NCI-H1105 (cell line): ENCODE measurements around the gene TMEM109.

Source experiments
- DNase-seq: peaks from one replicate; lab custom pipeline; 2025; lab: John Stamatoyannopoulos, UW

The TMEM109 gene, protein sequence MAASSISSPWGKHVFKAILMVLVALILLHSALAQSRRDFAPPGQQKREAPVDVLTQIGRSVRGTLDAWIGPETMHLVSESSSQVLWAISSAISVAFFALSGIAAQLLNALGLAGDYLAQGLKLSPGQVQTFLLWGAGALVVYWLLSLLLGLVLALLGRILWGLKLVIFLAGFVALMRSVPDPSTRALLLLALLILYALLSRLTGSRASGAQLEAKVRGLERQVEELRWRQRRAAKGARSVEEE

DNA sequence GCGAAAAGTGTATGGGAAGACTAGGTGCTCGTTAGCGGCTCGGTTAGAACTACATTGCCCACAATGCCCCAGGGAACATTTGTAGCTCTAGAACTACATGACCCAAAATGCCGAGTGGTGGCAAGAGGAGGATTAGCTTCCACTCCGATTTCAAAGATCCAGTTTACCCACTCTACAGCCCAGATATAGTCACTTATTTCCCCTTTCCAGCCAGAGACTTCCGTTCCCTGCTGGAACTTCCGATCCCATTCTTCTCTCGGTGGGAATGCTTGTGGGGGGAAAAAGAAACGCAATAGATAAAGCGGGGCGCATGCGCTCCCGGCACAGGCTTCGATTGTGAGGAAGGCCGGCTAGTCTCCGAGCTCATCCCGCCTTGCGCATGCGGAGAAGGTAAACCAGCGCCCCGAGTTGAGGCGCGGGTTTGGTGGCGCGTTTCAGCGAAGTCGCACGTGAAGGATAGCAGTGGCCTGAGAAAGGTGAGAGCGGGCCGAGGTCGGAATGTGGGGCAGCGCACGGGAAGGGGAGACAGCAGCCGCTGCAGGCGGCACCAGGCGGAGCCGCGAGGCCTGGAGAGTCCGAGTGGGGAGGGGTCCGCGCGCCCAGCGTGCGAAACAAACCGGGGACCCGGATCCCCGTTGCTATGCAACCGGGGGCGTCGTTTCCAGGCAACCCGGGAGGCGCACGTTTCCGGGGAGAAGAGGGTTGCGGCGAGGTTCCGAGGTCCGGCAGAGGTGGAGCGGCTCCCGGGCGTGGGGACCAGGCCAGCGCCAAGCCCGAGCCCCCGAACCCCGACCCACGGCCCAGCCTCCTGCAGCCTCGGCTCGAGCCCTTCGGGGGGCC is at the start of gene TMEM109:
TMEM109 (plus strand) TSS at position 366 of the 840 bp plus-strand sequence. CDS start 5,536 bp downstream, outside the sequence.
- peak; percentile 90 for DNase-seq

DNA sequence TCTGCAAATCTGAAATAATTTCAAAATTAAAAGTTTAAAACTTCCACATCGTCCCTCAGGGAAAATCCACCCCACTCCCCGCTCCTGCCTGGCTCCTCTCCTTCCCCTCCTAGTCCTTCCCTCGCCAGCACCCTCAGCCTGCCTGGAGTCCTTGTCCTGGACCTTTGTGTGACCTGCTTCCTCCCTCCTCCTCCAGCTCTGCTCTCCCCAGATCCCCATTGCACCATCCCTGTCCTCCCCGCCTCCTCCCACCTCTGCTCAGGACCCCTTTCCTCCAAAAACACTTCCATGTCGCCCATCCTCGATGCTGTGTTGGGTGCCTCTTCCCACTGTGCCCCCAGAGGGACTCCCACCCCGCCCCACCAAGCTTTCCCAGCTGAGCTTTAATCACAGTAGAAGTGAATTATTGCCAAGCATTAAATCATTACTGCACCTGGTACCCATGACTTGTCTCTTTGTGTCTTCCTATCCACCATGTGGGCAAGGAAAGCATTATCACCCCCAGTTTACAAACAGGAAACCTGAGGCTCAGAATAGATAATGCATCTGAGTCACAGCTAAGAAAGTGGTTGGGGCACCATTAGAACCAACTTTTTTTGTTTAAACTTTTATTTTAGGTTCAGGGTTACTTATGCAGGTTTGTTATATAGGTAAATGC is 49.0 kb upstream of the TMEM109 start:
- DNase-seq: no peak

DNA sequence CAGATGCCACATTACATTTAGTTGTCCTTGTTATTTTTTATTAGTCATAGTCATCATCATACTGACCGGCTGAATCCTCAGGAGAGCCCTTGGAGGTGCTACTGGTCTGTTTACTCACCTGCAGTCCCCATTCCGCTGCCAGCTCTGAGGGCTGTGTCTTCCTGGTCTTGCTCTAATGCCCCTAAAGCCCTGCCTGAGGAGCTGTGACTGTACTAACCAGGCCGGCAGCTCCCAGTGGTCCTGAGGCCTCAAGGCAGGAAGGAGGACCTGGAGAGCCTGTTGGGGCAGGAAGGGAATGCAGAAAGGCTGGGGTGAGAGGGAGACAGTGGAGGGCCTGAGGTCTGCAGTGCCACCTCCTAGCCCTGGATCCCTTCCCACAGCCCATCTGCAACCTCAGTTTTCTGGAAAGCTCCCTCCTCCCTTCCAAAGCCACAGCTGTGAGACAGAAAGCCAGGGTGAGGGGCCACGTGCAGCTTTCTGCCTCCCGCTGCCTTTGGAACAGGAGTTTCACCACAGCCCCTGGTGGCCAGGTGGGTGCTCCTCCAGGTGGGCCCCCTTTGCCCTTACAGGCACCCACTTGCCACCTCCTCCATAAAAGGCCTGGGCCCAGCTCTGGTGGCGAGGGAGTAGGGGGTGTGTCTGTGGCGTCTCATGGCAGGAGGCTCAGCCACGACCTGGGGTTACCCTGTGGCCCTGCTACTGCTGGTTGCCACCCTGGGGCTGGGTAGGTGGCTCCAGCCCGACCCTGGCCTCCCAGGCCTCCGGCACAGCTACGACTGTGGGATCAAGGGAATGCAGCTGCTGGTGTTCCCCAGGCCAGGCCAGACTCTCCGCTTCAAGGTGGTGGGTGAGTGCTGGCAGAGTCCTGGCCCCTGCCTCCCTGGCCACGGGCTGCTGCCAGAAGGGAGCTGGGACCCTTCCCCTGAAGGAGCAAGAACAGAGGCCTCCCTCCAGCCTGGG is 46.8 kb upstream of the TMEM109 start, which contains the start of gene ZP1:
ZP1 (plus strand) TSS at position 632 of the 960 bp plus-strand sequence; CDS start at position 652, 20 bp downstream.
- DNase-seq: peak; percentile 23

DNA sequence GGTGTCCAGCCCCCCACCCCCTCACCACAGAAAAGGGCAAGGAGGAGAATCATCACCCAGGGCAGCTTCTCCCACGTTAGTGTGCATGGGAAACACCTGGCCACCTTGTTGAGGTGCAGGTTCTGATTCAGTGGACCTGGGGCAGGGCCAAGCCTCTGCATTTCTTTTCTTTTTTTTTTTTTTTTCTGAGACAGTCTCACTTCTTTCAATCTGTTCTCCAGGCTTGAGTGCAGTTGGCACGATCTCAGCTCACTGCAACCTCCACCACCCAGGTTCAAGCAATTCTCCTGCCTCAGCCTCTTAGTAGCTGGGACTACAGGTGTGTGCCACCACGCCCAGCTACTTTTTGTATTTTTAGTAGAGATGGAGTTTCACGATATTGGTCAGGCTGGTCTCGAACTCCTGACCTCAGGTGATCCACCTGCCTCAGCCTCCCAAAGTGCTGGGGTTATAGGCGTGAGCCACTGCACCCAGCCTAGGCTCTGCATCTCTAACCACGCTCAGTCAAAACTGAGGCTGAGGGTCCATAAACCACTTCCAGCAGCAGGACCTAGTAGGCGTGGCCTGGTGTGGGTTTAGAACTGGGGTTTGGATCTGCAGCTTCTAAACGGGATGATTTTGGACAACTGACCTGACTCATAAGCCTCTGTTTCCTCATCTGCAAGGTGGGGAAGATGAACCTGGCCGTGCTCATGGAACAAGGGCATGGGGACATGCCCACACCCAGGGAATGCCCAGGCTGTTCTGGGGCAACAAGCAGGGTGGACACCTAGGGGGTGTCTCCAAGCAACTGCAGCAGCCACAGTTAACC is 45.9 kb upstream of the TMEM109 start:
- DNase-seq: no peak

DNA sequence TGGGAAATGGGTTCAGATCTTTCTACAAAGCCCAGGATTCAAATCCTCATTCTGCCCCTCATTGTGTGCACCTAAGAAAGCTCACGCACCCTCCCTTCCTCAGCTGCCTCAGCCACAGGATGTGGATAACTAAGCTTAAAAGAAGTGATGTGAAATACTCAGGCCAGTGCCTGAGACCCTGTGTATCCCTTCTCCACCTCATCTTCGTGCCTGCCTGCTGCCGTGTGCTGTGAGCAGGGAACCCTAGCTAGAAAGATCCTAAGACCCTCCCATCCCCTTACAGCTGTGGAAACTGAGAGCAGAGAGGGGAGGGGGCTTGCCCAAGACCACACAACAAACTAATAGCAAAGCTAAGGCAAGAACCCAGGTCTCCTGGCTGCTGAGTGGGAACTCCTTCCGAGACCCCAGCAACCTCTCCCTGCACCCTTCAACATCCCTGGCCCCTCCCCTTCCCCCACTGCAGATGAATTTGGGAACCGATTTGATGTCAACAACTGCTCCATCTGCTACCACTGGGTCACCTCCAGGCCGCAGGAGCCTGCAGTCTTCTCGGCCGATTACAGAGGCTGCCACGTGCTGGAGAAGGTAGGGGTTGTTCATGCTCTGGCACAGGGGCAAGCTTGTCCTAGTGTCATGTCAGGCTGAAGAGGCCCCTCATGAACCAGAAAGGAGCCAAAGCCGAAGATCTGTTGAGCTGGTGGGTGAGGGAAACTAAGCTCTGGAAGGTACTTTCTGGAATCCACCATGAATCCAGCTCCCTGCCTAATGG is 45.1 kb upstream of the TMEM109 start:
- DNase-seq: no peak

DNA sequence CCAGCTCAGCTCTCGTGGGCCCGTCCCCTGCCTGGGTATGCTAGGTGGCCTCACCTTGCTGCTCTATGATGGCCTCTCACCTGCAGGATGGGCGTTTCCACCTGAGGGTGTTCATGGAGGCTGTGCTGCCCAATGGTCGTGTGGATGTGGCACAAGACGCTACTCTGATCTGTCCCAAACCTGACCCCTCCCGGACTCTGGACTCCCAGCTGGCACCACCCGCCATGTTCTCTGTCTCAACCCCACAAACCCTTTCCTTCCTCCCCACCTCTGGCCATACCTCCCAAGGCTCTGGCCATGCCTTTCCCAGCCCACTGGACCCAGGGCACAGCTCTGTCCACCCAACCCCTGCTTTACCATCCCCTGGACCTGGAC is 44.5 kb upstream of the TMEM109 start:
- no peak for DNase-seq

DNA sequence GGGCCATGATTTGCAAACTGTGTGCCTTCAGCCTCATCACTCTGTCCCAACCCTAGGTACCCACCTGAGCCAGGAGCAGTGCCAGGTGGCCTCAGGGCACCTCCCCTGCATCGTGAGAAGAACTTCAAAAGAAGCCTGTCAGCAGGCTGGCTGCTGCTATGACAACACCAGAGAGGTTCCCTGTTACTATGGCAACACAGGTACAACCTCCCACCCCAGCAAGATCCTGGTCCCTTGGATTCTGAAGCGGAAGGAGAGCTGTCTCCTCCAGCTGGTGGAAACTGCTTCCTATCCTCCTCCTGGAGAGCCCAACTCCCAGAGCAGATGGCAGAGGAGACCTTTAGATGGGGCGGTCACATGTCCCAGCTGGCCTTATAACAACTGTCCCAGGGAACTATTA is 43.7 kb upstream of the TMEM109 start:
- DNase-seq: peak; percentile 56

DNA sequence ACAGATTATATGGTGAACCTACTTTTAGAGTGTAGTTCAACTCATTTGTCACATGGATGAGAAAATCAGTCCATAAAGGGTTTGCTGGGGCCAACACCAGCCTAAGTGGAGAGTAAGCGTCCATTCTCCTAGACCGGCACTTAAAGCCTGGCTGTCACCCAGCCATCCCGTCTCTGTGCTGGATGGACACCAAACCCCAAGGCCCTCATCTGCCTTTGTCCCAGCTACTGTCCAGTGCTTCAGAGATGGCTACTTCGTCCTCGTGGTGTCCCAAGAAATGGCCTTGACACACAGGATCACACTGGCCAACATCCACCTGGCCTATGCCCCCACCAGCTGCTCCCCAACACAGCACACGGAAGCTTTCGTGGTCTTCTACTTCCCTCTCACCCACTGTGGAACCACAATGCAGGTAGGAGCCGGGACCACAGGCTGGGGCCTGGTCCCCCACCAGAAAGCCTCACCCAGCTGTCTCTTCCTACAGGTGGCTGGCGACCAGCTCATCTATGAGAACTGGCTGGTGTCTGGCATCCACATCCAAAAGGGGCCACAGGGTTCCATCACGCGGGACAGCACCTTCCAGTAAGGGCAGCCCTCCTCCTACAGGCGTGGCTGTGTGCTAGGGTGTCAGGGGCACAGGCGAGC is 43.1 kb upstream of the TMEM109 start:
- DNase-seq: no peak

DNA sequence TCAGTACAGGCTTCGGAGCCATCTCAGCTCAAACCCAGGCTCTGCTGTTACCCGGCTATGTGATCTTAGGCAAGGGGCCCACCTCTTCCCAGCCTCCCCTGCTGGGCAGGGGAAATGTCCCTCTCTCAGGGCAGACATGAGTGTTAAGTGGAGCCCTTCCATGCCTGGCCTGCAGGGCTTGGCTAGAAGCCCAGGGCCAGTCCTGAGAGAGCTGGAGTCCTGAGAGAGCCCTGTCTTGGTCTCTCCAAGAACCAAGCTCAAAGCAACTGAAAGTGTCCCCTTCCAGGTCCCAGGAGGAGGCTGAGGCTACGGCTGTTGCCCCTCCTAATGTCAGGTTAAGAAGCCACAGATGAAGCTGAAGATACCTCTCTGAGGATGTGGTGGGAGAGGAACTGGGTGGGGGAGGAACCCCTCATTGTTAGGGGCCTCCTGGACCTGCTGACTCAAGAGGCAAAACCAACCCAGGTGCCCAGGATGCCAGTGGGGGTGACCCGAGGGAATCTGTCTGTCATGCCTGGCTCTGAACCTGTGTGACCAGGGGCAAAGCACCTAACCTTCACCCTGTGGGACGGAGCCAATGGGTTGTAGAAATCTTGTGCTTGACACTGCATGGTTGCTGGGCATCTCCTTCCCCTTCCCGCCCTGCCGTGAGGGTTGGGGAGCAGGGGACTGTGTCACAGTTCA is 42.4 kb upstream of the TMEM109 start:
- DNase-seq: no peak

DNA sequence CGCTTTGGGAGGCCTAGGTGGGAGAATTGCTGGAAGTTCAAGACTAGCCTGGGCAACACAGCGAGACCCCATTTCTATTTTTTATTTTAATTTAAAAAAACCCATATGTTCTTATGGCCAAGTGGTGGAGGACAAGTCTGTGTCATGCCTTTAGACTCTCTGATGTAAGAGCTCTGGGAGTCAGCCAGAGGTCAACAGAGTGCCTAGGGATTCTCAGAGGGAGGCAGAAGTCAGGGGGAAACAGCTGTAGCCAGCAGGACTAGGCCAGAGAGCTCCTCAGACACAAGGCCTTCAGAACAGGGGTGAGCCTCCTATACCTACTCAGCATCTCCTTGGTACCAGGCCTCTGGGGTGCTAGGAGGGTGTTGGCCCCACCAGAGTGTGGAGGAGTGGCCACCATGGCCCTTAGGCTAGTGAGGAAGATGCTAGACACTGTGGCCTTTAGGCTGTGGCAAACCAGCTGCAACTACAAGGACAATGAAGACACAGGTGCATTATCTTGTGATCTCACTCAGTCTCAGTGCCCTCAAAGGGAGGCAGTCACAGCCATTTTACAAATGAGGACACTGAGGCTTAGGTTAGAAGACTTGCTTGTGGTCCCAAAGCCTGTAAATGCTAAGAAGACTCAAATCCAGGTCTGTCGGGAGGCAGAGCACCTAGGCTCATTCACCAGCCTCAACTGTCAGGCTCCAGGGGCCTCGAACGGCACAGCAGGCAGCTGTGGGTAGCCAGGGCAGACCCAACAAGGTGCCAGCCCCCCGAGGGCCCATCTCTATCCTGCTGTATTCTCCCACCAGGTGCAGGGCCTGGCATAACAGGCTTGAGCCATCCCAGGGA is 41.6 kb upstream of the TMEM109 start:
- no peak for DNase-seq

DNA sequence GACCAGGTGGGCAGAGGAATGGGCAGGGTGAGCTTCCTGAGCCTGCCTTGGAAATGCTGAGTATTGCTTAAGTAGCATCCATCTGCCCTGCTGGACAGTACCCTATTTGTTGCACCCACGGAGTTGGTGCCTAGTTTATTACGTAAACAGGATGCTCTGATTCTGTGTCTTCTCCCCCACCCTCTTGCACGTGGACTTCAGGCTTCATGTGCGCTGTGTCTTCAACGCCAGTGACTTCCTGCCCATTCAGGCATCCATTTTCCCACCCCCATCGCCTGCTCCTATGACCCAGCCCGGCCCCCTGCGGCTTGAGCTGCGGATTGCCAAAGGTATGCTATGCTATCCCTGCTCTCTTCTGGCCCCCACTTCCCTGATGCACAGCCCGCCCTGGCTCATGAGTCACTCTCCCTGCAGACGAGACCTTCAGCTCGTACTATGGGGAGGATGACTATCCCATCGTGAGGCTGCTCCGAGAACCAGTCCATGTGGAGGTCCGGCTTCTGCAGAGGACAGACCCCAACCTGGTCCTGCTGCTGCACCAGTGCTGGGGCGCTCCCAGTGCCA is 40.9 kb upstream of the TMEM109 start:
- DNase-seq: no peak

DNA sequence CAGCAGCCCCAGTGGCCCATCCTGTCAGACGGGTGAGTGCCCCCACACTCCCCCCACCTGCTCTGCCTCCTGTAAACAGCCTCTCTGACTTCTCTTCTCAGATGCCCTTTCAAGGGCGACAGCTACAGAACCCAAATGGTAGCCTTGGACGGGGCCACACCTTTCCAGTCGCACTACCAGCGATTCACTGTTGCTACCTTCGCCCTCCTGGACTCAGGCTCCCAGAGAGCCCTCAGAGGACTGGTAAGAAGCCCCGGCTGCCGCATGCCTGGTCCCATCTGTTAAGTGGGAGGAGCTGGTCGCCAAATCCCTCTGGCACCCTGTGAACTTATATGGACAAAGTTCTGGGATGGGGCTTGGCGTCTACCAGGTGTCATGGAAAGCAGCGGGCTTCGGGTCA is 40.4 kb upstream of the TMEM109 start:
- DNase-seq: no peak

DNA sequence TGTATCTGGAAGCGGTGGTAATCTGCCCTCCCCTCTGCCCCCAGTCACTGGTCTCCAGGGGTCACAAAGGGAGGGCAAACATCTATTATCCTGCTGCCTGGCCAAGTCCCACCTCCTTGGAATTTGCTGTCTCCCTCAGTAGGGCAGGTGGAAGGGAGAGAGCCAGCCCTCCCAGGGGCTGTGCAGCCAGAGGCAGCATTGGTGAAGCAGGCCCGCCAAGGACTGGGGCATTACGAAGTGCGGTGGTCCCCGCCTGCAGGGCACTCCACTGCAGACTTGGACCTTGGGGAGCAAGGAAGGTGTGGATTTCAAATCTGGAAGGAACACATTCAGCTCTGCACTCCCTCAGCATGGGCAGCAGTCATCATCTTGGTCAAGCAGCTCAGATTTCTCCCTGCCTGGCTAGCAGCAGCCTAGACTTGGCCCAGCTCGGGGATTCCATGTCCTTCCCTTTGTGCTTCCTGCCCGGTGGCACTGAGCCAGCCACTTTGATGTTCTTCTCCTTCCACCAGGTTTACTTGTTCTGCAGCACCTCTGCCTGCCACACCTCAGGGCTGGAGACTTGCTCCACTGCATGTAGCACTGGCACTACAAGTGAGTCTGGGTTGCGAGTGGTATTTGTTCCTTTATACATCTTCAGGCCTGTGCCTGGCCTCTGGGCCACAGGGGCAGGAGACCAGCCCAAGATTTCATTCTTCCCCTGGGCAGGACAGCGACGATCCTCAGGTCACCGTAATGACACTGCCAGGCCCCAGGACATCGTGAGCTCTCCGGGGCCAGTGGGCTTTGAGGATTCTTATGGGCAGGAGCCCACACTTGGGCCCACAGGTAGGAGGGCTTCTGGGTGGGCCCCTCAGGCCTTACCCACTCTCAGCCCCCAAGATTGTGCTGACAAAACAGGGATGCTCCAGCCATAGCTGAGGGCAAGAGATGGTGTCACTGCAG is 39.3 kb upstream of the TMEM109 start:
- no peak for DNase-seq

DNA sequence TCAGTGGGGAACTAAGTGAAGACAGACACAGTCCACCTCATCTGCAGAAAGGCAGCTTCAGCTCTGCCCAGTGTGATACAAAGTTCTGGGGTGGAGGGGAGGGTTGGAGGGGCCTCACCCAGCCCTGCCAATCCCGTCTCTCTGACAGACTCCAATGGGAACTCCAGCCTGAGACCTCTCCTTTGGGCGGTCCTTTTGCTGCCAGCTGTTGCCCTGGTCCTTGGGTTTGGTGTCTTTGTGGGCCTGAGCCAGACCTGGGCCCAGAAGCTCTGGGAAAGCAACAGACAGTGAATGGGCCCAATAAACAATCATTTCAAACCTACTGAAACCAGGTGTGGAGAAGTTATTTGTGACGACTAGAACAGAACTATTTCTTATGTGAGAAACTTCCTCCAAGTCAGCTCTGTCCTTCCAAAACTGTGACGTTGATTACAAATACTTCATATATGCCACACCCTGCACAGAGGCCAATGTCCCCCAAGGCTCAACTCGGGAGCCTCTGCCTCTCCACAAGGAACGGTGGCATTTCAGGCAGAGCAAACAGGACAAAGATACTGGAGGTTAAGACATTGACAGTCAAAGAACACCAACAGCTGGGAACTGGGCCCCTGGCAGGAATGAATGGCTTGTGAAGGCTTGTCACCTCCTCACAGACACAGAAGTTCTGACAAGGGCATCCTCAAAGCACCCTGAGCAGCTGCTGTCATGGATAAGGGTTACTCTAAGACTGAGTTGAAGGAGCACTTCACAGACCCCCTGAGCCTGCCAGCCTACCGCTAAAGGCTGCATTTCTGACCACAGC is 38.4 kb upstream of the TMEM109 start:
- DNase-seq: no peak

DNA sequence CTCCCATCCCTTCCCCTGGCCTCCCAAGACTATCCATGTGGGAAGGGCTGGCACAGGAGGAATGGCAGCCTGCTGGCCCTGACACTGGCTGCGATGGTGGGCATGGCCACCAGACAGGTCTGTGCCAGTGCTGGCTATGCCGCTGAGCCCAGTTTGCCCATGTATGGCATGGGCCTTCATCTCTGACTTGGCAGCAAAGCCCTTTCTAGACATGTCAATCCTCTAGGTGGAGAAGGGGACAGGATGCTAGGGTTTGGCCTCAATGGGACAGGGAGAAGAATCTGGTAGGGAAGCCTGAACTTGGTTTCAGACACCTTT is 37.8 kb upstream of the TMEM109 start:
- no peak for DNase-seq
